Measurements from ENCODE around the gene ANKRD27.
A peak's percentile ranks its signal among the peaks of the same experiment; 100 is the strongest.
"Not testable (repeated sequence)": the region's sequence is repeated elsewhere in the genome, so short reads cannot be mapped to it uniquely, and the experiment has no call there.

Gene ANKRD27

GRCh38 chr19:32598022-32598421 lies 77.0 kb downstream of the ANKRD27 start:
- DNase-seq, result no peak

GRCh38 chr19:32595491-32595890 lies 79.5 kb downstream of the ANKRD27 start:
- no peak for DNase-seq

GRCh38 chr19:32594021-32594420 lies 81.0 kb downstream of the ANKRD27 start:
- no peak for DNase-seq

GRCh38 chr19:32587747-32588504 lies 87.1 kb downstream of the ANKRD27 start:
- DNase-seq, result not testable (repeated sequence)

GRCh38 chr19:32581705-32582179 lies 93.2 kb downstream of the ANKRD27 start:
- DNase-seq, result peak; percentile 49

- DNase-seq, result peak; percentile 97
These were observed 93.9 kb downstream of the ANKRD27 start, which contains the start of gene PDCD5 for GRCh38 chr19:32580901-32581704. PDCD5 (plus strand) TSS chr19:32581190; CDS start chr19:32581262, 72 bp downstream.

GRCh38 chr19:32580353-32580900 lies 94.6 kb downstream of the ANKRD27 start:
- DNase-seq, result peak; percentile 51

GRCh38 chr19:32576790-32577189 lies 98.2 kb downstream of the ANKRD27 start:
- DNase-seq, result no peak

GRCh38 chr19:32573492-32573794 lies 101.5 kb downstream of the ANKRD27 start:
- no peak for DNase-seq

- not testable (repeated sequence) for DNase-seq
These were observed 102.1 kb downstream of the ANKRD27 start for GRCh38 chr19:32572700-32573491.

- not testable (repeated sequence) for DNase-seq
These were observed 103.4 kb downstream of the ANKRD27 start for GRCh38 chr19:32571471-32572075.

GRCh38 chr19:32570081-32570785 lies 104.7 kb downstream of the ANKRD27 start:
- DNase-seq, result peak; percentile 81

- no peak for DNase-seq
These were observed 107.5 kb downstream of the ANKRD27 start for GRCh38 chr19:32567486-32567885.

GRCh38 chr19:32566246-32566830 lies 108.6 kb downstream of the ANKRD27 start:
- peak; percentile 81 for DNase-seq

- DNase-seq, result no peak
These were observed 111.2 kb downstream of the ANKRD27 start for GRCh38 chr19:32563761-32564160.

- DNase-seq, result peak; percentile 24
These were observed 116.3 kb downstream of the ANKRD27 start for GRCh38 chr19:32558607-32559228.

- peak; percentile 11 for DNase-seq
These were observed 119.2 kb downstream of the ANKRD27 start for GRCh38 chr19:32555786-32556185.

GRCh38 chr19:32550666-32551065 lies 124.3 kb downstream of the ANKRD27 start:
- DNase-seq, result peak; percentile 78

Measured in NCI-H69 (cell line).